Esophagus squamous epithelium (tissue), 5 donors: ENCODE results near the gene LMO1. TPM values are rescaled to one million over a fixed set of nuclear protein-coding genes. Genes with fewer than 3 reads are reported as not detected.

Source experiments
- DNase-seq: peaks from one replicate; lab custom pipeline; 2025; lab: John Stamatoyannopoulos, UW
- H3K27ac ChIP-seq, 4 donors: fragments of 200-600 bp; sonication (generic); one replicate each; pipeline ENCODE4 v1.5.1; 2016 to 2019; ENCODE audit warnings: mild to moderate bottlenecking in 1 of 4
- H3K27me3 ChIP-seq, 4 donors: fragments of 200-600 bp; sonication (generic); 1 replicate in 3 of 4; 2 replicates in 1 of 4; pipeline versions ENCODE4 v1.5.1 to v1.6.0; 2017 to 2021; ENCODE audit warnings: antibody characterized with exemption in 1 of 4
- H3K36me3 ChIP-seq, 3 donors: fragments of 200-600 bp; sonication (generic); one replicate each; pipeline ENCODE4 v1.5.1; 2016 to 2019
- H3K4me1 ChIP-seq, 3 donors: fragments of 200-600 bp; sonication (generic); one replicate each; pipeline ENCODE4 v1.5.1; 2017 to 2019
- H3K4me3 ChIP-seq, 4 donors: fragments of 200-600 bp; sonication (generic); 1 replicate in 3 of 4; 2 replicates in 1 of 4; pipeline ENCODE4 v1.5.1; 2016 to 2019; ENCODE audit warnings: mild to moderate bottlenecking in 2 of 4, moderate library complexity in 1 of 4
- H3K9me3 ChIP-seq, 3 donors: fragments of 200-600 bp; sonication (generic); one replicate each; pipeline ENCODE4 v1.5.1; 2016 to 2019
- POLR2A ChIP-seq, 4 donors: fragments of 450-650 bp; IDR thresholded peaks; one replicate each; pipeline ENCODE4 v1.6.1; 2017; ENCODE audit warnings: antibody characterized with exemption in 4 of 4, mild to moderate bottlenecking in 4 of 4, moderate library complexity in 3 of 4
- WGBS, 2 donors: methylation state at CpG; one replicate each; pipeline ENCODE4 v1.1.5; 2018; 5-methylcytosine and 5-hydroxymethylcytosine counted together
- intact Hi-C: fragments of 100-400 bp; cut with DNase I; formaldehyde crosslinking; loops from one replicate; pipeline ENCODE4 v1.15.0; 2022
- total RNA-seq, 4 donors: library from RNA; depleted of rRNA; stranded (reverse); fragments of >200 nt; gene quantifications; one replicate each; pipeline ENCODE4 v1.1.0, GENCODE V29; 2016
- TF ChIP-seq, protein P1 (sequence below), 6 experiments: fragments of 450-650 bp in 4 of 6; fragments of 200-600 bp in 2 of 6; sonication (generic) in 2 of 6; IDR thresholded peaks; one replicate each; pipeline ENCODE4 v1.5.1; 2016 to 2019; ENCODE audit warnings: antibody characterized with exemption in 6 of 6, mild to moderate bottlenecking in 4 of 6, moderate library complexity in 4 of 6
- donor health status: DM: yes; HTN: yes; CAD: no.

Gene LMO1
- total RNA-seq, 4 donors from 2014 or later = not detected

GRCh38 chr11:8266246-8267241, 2.9 kb upstream of the LMO1 start:
- Histone ChIP-seq H3K4me3 (no peak overlapping the region), H3K27ac (no peak overlapping the region), H3K27me3 (peaks cover 9 to 100% (median 18%) of the 10 kb centered on the region in 4 donors), H3K9me3 (no peaks in the 10 kb centered on the region), H3K4me1 (peaks cover 18 to 43% (median 33%) of the 10 kb centered on the region in 3 donors), H3K36me3 (no peaks in the 10 kb centered on the region)
- DNase-seq = no peak
- WGBS, 2 donors = 82 to 95% methylated on average over 7 of the region's 11 CpGs
- intact Hi-C loops = no loop called here
- no peak for TF ChIP-seq POLR2A (IDR thresholded peaks at IDR 0.05)
- TF ChIP-seq, protein P1, sequence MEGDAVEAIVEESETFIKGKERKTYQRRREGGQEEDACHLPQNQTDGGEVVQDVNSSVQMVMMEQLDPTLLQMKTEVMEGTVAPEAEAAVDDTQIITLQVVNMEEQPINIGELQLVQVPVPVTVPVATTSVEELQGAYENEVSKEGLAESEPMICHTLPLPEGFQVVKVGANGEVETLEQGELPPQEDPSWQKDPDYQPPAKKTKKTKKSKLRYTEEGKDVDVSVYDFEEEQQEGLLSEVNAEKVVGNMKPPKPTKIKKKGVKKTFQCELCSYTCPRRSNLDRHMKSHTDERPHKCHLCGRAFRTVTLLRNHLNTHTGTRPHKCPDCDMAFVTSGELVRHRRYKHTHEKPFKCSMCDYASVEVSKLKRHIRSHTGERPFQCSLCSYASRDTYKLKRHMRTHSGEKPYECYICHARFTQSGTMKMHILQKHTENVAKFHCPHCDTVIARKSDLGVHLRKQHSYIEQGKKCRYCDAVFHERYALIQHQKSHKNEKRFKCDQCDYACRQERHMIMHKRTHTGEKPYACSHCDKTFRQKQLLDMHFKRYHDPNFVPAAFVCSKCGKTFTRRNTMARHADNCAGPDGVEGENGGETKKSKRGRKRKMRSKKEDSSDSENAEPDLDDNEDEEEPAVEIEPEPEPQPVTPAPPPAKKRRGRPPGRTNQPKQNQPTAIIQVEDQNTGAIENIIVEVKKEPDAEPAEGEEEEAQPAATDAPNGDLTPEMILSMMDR (IDR thresholded peaks at IDR 0.05) = no peak

- Histone ChIP-seq H3K4me1 (peaks cover 18 to 43% (median 33%) of the 10 kb centered on the region in 3 donors), H3K36me3 (no peaks in the 10 kb centered on the region), H3K27ac (no peak overlapping the region), H3K27me3 (peaks cover 9 to 100% (median 18%) of the 10 kb centered on the region in 4 donors), H3K9me3 (no peaks in the 10 kb centered on the region), H3K4me3 (no peak overlapping the region)
- intact Hi-C loops = no loop called here
- DNase-seq = no peak
- 65 to 93% methylated on average over 3 to 5 of the region's 6 CpGs for WGBS, 2 donors
- TF ChIP-seq, protein P1 (IDR thresholded peaks at IDR 0.05) = no peak
- no peak for TF ChIP-seq POLR2A (IDR thresholded peaks at IDR 0.05)
These were observed 2.1 kb upstream of the LMO1 start for GRCh38 chr11:8265681-8266241.

GRCh38 chr11:8263109-8263768, 439 bp downstream of the LMO1 start:
- peak overlapping the region in 1 of 4 donors; percentile 29 for H3K27ac ChIP-seq
- peaks cover 6 to 97% (median 15%) of the 10 kb centered on the region in 4 donors for H3K27me3 ChIP-seq
- no peaks in the 10 kb centered on the region for H3K36me3 ChIP-seq
- no peak for TF ChIP-seq POLR2A (IDR thresholded peaks at IDR 0.05)
- TF ChIP-seq, protein P1 (IDR thresholded peaks at IDR 0.05) = no peak
- no peak for DNase-seq
- intact Hi-C loops = loop anchor here (5.0 kb wide), 1 partner anchor 36 kb away; no protein-coding TSS in a partner anchor
- no peaks in the 10 kb centered on the region for H3K9me3 ChIP-seq
- H3K4me1 ChIP-seq = peaks cover 23 to 46% (median 26%) of the 10 kb centered on the region in 3 donors
- peak overlapping the region; percentile 28 to 71 (median 51) for H3K4me3 ChIP-seq
- 3 to 6% methylated on average over 4 to 10 of the region's 53 CpGs for WGBS, 2 donors

DNA sequence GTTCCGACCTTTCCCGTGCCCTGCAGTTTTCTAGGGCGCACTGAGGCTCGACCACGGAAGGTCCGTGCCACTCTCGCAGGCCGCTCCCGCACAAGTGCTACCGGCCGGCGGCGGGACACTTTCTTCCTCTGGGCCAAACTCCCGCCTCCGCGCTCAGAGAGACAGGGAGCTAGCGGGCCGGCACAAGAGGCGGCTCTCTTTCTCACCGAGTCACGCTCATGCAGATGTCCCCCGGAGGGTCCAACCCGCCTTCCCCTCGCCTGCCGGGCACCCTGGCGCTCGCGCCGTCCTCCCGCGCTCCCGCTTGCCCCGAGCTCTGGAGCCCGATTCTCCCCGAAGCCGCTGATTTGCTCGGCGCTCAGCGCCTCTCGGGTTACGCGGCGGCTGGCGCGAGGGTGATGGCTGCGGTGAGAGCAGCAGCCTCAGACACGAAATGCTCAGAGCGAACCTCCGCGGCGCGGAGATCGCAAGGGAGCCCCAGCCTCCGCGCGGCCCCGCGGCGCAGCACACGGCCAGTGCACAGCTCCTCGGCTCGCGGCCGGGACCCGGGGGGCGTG, 1.0 kb downstream of the LMO1 start:
- no peak for DNase-seq
- no peaks in the 10 kb centered on the region for H3K9me3 ChIP-seq
- TF ChIP-seq POLR2A (IDR thresholded peaks at IDR 0.05) = no peak
- TF ChIP-seq, protein P1 (IDR thresholded peaks at IDR 0.05) = no peak
- 1 to 11% methylated on average over 11 to 15 of the region's 66 CpGs for WGBS, 2 donors
- H3K36me3 ChIP-seq = no peaks in the 10 kb centered on the region
- intact Hi-C loops = loop anchor here (5.0 kb wide), 1 partner anchor 35 kb away; no protein-coding TSS in a partner anchor
- H3K4me1 ChIP-seq = peaks cover 19 to 40% (median 20%) of the 10 kb centered on the region in 3 donors
- peak overlapping the region; percentile 28 to 71 (median 51) for H3K4me3 ChIP-seq
- H3K27me3 ChIP-seq = peaks cover 5 to 95% (median 12%) of the 10 kb centered on the region in 4 donors
- H3K27ac ChIP-seq = peak overlapping the region in 1 of 4 donors; percentile 29
